SHP77 treated with DMSO at 0.1 percent for 48 hours (cell line): Measurements from ENCODE around the gene FBXO44.

Experiments
- DNase-seq: peaks from one replicate; lab custom pipeline; 2025; lab: John Stamatoyannopoulos, UW

Gene FBXO44

DNA sequence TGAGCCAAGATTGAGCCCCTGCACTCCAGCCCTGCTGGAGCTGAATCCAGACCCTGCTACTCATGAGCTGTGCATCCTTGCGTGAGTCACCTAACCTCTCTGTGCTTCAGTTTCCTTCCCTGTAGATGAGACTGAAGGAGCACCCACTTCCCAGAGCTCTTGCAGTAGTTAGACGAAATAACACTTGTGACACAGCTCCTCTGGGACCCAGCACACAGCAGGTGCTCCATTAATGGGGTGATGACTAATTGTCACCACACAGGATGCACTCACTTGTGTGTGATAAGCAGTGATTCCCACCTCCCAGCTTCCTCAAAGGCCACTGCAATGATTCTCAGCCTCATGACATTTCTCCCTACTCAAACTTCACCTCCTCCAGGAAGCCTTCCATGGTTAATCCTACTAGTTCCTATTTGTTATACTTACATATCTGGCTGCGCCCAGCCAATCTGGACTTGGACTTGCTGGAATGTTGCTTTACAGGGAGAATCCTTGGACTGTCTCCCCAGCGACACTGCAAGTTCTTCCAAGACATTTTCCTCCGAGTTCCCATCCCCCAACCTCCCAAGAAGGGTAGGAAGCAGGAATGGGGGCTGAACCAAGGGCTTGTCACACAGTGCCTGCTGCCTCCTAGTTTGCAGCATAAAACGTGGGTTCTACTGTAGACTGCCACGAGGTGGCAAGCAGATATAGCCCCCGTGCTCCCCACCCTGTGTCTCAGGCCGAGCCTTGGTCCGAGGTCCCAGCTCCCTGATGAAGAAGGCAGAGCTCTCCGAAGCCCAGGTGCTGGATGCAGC lies 54.1 kb downstream of the FBXO44 start:
- DNase-seq: no peak

DNA sequence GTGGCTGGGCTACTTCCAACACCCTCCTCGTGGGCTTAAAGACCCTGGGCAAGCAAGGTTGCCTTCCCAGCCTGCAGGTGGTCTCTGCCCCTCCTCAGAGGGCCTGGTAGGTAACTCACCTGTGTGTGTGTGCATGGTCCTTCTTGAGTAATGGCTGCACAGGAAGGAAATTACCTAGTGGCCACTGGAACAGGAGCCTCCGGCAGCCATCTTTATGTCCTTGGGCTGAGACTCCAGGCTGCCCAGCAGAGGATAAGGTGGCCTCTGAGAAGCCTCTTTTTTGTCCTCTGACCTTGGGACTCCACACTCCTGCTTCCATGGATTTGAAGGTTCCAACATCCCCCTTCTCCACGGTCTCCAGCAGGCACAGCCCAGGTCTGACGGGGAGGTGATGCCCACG lies 56.8 kb downstream of the FBXO44 start:
- no peak for DNase-seq

DNA sequence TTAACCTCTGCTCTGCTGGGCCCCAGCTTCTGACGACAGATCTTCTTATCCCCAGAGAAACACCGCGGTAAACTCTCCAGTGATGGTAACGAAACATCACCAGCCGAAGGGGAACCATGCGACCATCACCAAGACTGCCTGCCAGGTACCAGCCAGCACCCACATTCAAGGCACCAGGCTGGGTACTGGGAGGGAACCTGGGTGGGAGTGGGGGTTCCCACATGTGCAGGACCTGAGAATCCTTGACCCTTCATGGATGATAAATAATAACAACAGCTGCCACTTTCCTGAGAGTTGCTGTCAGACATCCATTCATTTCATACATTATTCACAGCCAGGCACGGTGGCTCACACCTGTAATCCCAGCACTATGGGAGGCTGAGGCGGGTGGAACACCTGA lies 57.6 kb downstream of the FBXO44 start:
- DNase-seq: no peak
